ENCODE data around the gene SLTM.
A peak's percentile ranks its signal among the peaks of the same experiment; 100 is the strongest.
"Not testable (repeated sequence)": the region's sequence is repeated elsewhere in the genome, so short reads cannot be mapped to it uniquely, and the experiment has no call there.

The SLTM gene

DNA sequence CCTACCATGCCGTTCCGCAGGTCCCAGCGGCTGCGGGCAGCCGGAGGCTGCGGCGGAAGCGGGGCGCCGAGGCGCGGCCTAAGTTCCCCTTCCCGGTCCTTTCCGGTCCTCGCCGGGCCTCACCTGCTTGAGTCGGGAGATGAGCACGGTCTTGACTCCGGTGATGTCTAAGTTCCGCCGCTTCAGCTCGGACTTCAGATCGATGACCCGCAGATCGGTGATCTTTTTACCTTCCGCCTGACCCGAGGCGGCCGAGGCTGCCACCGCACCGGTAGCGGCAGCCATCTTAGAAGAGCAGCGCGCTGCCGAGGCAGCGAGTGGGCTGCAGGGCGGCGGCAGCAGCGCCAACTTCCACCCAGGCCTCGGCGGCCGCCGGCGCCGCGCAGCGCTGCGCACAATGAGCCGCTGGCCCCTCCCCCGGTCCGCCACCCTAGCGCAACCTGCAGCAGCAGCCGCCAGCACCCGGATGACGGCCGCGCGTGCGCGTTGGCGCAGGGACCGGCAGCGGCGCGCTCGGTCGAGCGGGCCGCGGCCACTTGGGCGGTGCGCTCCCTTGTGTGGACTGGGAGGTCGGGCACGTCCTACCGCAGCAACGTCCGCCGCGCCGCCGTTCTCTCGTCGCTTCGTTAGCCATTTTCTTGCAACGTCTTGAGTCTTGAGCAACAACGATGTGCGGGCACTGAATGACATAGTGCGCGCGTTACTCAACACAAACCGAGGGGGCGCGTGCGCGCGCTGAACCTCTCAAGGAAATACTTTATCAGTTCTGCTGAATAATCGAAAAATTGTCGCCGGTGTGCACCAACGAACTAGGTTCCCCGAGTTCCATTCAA, at the start of gene SLTM:
TSS of gene SLTM (minus strand) at position 399 of the 833 bp plus-strand sequence. CDS start at position 285, 114 bp downstream.
- DNase-seq, result peak; percentile 75 to 98 (median 88)

DNA sequence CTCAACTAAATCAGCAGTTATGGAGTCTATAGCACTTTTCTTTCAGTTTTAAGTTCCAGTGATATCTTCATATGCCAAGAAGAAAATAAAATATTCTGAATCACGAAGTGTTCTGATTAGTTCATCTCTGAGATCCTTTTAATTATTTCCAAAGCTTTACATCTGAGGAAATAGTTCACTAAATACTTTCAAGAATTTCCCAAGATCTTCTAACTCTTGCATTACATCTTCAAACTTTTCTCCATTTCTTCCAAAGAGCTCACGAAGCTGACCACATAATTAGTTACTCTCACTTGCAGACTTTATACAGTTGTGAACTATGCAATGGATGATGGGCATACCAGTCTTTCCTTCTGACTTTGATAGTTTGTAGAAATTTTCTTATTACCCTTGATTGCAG, 49.8 kb upstream of the SLTM start:
- intact Hi-C loops (cut with DNase I), result loop anchor here (10.0 kb wide), 1 partner anchor 122 kb away; the partner anchor contains the start of gene CCNB2
- DNase-seq, result no peak

More for the DNA sequence above, at the start of gene SLTM:
- intact Hi-C loops (cut with DNase I), result loop anchor here (2.0 kb wide), 1 partner anchor 53 kb away; the partner anchor contains the start of gene RNF111

DNA sequence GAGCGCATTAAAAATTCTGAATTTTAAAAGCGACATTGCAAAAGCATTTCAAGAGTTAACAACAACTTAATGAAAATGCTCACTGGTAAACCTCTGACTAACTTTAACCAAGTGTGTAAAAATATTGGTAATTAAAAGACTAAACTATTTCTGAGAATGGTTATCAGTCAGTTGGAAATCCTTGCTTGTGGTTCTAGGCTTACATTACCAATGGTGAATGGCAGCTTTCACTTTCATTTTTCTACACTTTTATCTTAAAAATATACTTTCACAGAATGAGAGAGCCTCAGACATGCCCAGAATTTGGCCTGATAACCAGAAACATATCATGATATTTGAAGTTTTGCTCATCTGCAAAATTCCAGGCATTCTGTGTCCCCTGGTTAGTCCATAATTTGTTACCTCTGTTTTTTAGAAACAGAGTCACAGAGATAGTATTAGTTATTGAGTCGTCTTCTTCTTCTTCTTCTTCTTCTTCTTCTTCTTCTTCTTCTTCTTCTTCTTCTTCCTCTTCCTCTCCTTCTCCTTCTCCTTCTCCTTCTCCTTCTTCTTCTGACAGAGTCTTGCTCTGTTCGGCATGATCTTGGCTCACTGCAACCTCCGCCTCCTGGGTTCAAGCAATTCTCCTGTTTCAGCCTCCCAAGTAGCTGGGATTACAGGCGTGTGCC, 48.5 kb upstream of the SLTM start:
- DNase-seq, result no peak
- intact Hi-C loops (cut with DNase I), result loop anchor here (10.0 kb wide), 1 partner anchor 123 kb away; the partner anchor contains the start of gene CCNB2

DNA sequence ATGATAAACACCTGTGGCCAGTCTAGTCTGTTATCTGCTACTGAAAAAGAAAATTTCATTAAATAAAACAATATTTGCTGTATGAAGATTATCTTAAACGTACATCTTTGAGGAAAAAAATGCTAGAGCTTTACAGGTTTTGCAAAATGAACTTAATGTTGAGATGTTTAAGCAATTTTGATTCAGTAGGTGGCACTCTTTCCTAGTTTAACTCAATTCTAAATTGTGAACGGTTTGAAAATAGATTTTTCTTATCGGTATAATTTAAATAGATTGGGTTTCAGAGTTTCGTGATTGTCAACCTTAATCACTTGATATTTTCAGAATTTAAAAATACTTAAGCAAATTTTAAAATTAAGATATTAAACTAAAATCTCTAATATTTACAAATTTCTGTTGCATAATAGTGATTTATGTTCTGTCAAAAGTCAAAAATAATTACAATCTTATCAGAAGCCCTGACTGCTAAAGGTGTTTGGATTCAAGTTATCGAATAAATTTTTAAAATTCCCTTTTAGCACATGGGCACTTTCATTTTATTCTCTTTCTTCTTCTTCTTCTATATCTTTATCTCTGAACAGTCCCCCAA, 47.0 kb upstream of the SLTM start:
- intact Hi-C loops (cut with DNase I), result loop anchor here (1.0 to 10.0 kb wide), 2 partner anchors 124 to 513 kb away; partner anchors contain the start of gene CCNB2
- DNase-seq, result no peak

DNA sequence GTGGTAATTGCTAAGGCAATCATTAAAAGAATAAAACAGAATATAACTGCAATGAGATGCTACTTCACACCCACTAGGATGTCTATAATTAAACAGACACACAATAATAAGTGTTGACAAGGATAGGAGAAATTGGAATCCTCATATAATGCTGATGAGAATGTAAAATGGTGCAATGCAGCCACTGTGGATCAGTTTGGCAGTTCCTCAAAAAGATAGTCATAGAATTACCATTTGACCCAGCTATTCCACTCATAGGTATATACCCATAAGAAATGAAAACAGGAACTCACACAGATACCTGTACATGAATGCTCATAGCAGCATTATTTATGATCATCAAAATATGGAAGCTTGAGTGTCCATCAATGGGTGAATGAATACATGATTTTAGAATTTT, 44.4 kb upstream of the SLTM start:
- no peak for DNase-seq
- intact Hi-C loops (cut with DNase I), result no loop called here

DNA sequence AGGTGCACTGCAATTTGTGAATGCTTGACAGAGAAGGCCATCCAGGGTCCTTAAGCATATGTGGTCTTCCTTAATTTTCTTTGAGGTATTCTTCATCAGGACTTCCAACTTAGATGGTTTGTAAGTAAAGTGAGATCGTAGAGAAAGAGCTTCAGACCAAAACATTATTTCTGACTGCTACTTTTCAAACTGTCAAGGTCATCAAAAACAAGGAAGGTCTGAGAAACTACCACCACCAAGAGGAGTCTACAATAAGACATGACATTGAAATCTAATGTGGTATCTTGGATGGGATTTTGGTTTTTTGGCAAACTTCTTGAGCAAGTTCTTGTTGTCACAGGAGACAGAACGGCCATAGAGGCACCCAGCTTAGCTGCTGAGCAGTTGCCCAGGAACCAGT, 34.0 kb upstream of the SLTM start:
- DNase-seq, result no peak
- intact Hi-C loops (cut with DNase I), result no loop called here

DNA sequence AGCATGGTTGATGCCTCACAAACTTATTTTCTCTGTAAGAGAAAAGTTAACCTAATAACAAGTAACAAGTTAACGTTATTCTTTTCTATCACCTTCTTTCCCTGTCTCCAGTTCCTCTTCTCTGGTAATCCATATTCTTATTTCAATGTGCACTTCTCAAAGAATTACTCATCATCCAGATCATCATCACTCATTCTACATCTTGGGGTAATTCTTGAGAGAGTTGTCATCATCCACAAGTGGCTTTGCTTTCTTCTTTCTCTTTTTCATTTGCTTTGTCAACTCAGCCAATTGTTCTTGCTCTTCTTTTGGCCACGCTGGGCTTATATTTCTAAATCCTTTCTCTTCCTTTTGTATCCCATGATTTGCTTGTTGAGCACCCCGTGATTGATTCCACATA, 33.2 kb upstream of the SLTM start:
- intact Hi-C loops (cut with DNase I), result no loop called here
- no peak for DNase-seq

DNA sequence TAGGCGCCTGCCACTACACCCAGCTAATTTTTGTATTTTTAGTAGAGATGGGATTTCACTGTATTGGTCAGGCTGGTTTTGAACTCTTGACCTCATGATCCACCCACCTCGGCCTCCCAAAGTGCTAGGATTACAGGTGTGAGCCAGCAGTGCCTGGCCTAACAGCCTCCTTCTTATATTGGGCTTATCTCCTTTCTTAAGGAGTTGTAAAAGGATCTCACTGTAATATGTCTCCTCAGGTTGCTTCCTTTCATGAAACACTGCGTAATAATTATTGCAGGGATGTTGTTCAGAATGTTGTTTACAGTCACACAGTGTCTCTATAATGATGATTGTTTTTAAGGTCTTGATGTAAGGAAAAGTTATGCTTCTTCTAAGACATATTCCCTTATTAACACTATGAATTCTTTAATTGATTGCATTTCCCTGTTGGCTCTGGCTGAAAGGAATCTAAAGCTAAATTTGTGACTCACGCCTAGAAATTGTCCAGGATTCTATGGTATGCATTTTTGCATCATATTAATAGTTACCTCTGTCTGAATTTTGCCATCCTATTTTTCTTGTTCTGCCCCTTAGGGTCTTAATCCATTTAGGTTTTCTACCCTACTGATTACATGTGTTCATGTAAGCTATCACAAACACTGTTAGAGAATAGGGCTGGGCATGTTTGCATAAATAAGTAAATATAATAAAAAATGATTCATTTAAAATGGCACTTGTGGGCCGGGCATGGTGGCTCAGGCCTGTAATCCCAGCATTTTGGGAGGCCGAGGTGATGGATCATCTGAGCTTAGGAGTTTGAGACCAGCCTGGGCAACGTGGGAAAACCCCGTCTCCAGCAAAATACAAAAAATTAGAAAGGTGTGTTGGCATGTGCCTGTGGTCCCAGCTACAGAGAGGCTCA, 29.4 kb upstream of the SLTM start:
- intact Hi-C loops (cut with DNase I), result no loop called here
- no peak for DNase-seq

DNA sequence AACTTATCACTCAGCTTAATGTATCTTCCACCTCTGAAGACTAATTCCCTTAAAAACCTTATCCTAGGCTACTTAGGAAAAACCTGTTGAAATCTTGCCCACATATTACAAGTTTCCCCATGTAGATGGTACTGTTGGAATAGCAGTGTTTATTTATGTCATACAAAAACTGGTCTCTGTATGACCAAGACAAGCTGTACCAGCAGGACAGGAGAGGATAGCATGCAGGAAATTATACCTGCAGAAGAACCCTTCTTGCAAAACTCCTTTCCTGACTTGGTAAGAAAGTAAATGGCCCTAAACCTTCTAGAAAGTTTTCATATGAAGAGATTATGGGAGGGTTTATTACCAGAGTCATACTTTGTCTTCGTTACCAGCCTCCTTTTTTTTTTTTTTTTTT, 28.7 kb upstream of the SLTM start:
- intact Hi-C loops (cut with DNase I), result no loop called here
- no peak for DNase-seq

DNA sequence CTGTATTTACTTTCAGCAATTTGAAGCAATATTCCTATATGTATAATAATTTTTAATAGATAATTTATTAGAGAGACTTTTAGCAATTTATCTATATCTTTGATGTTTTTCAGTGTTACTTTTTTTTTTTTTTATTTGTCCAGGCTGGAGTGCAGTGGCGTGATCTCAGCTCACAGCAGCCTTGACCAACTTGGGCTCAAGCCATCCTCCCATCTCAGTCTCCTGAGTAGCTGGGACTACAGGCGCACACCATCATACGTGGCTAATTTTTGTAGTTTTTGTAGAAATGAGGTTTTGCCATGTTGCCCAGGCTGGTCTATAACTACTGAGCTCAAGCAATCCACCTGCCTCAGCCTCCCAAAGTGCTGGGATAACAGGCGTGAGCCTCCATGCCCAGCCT, 25.3 kb upstream of the SLTM start:
- intact Hi-C loops (cut with DNase I), result no loop called here
- DNase-seq, result no peak

DNA sequence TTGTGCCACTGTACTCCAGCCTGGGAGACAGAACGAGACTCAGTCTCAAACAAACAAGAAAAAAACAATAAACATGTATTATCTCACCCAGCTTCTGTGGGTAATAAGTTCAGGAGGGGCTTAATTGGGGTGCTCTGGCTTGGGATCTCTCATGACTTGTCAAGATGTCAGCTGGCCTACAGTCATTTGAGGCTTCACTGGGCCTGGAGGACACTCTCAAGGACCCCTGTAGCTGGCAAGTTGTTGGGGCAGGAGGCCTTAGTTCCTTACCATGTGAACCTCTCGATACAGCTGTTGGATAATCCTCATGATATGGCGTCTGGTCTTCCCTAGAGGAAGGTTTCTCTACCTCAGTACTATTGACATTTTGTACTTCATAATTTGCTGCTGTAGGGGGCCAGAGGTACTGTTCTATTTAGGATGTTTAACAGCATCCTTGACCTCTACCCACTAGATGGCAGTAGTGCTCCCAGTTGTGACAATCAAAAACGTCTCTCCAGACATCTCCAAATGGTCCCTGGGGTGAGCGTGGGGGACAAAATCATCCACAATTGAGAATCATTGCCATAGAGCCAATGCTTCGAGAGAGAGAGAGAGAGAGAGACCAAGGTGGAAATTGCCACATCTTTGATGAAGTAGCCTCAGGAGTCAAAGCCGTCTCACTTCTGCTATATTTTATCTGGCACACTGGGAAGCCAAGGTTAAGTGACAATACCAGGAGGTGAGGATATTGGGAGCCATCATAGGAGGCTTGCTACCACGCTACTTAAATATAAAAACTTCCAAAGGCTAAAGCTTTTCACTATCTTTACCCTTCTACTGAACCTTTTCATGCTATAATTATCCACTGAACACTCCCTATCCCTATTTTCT, 23.9 kb upstream of the SLTM start:
- peak in 3 of 10 donors; percentile 24 to 52 (median 36) for DNase-seq
- intact Hi-C loops (cut with DNase I), result no loop called here

DNA sequence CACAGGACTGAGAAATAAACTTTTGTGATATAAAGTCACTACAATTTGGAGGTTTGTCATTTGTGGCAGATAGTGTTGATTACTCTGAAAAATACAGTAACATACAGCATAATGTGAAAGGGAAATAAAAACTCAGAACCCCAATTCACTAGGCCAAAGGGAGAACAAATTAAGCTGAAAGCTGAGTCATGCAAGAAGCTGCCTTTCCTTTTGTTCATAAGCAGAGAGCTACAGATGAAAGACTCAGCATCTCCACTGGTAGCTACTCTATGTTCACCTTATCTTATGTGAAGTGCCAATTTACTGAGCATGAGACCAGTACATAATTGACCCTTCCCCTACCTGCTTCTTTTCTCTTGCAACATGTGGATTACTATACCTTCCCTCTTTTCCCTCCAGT, 19.3 kb upstream of the SLTM start:
- intact Hi-C loops (cut with DNase I), result no loop called here
- no peak for DNase-seq

DNA sequence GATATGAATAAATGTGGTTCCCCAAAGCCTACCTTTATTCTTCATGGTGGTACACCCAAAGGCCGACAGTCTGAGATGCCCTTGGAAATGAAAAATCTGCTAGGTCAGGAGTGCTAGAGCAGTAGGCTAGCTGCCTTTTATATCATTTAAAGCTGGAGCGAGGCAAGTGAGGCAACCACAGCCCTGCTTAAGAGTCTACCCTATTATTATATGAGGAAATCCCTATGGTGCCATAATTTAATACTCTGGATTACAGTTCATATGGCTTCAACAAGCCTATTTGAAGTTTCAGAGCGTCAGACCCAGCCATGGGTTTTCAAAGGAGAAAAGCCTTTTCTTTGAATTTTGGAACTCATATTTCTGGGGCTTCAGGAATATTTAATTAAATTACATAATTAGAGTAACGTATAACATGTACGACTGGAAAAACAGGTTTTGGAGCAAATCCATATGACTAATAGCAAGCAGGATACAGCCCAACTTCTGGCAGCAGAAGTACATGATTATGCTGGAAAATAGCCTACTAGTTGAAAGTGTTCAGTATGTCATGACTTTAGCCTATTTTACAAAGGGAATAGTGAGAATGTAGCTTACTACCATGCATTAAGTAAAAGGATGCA, 18.0 kb upstream of the SLTM start:
- intact Hi-C loops (cut with DNase I), result no loop called here
- no peak for DNase-seq

DNA sequence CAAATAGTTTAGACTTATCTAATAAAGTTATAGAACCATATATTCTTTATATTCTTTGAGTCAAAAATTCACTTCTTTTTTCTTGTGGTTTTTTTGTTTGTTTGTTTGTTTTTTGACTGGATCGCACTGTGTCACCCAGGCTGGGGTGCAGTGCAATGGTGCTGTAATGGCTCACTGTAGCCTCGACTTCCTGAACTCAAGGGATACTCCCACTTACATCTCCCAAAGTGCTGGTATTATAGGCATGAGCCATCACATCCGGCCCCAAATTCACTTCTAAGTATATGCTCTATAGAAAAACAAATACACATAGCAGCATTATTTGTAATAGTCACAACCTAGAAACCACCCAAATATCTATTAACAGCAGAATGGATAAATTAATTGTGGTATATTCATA, 13.7 kb upstream of the SLTM start:
- intact Hi-C loops (cut with DNase I), result no loop called here
- no peak for DNase-seq

DNA sequence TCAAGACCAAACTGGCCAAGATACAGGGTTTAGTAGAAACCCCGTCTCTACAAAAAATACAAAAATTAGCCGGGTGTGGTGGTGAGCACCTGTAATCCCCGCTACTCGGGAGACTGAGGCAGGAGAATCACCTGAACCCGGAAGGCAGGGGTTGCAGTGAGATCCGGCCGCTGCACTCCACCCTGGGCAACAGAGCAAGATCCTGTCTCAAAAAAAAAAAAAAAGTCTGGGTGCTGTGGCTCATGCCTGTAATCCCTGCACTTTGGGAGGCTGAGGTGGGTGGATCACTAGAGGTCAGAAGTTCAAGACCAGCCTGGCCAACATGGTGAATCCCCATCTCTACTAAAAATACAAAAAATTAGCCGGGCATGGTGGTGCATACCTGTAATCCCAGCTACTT, 1.5 kb upstream of the SLTM start:
- intact Hi-C loops (cut with DNase I), result not testable (repeated sequence)

DNA sequence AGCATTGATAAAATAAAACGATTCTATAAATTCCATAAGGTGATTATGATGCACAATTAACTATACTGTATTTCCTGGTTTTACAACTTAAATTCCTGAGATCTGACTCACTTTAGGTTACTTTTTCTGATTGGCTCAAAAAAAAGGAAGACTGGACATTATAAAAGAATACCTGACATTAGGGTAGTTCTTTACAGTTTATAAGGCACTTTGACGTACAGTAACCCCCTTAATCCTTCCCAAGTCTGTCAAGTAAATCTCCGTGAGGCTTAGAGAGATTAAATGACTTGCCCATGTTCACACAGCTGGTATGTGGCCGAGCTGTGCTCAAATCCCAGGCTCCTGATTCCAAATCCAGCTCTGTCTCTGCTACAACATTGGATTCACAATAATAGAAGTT, 1.0 kb upstream of the SLTM start:
- no peak for DNase-seq
- intact Hi-C loops (cut with DNase I), result no loop called here

More for the DNA sequence above, 1.5 kb upstream of the SLTM start:
- not testable (repeated sequence) for DNase-seq

DNA sequence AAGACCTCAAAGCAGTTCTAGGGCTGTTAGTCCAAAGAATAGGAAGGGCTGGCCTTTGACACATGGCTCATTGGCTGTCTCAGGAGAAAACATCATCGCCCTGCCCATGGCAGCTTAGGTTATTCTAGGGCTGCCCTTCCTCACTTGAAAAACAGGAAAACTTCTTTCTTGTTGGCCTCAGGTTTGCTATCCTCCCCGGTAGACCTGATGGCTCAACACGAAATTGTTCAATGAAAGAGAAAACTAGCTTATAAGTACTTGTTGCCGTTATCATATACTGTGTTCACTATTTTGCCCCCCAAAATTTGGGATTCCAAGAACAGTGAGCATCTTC, 602 bp upstream of the SLTM start:
- intact Hi-C loops (cut with DNase I), result no loop called here
- no peak for DNase-seq

DNA sequence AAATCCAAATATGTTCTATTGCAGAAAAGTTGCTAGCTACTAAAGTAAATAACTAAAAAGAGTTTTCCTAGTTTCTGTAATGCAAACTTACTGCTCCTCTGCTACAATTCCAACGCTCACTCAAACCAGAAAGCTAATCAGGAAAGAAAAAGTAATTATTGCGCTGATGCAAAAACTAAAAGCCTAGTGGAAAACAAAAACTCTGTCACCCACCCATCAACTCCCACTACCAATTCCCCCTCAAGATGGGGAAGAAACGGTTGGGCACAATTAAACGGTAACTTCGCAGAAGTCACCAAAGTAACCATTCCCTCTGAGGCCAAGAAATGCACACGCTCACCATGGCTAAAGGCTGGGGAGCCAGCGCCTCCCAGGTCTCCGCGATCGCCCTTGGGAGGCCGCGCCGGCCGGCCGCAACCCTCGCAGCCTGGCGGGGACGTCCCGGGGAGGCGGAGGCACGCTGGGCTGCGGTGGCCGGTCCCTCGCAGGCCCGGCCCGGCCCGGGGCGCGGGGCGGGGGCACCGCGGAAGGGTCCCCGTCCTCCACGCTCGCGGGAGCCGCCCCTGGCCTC, 684 bp downstream of the SLTM start:
- intact Hi-C loops (cut with DNase I), result loop anchor here (2.0 kb wide), 1 partner anchor 54 kb away; the partner anchor contains the start of gene RNF111
- peak in 6 of 10 donors; percentile 12 to 89 (median 68) for DNase-seq
